GM21423 (cell line): ENCODE data around the gene ECE1.

ENCODE experiments used
- ATAC-seq: cut with Tn5 transposase; IDR thresholded peaks from one replicate; pipeline ENCODE4 v1.9.1; 2021; ENCODE audit warnings: mild to moderate bottlenecking, moderate library complexity; ENCODE audit not compliant: unreplicated experiment

ECE1 gene

GRCh38 chr1:21308847-21309652, 18.8 kb upstream of the ECE1 start:
- no peak for ATAC-seq

DNA sequence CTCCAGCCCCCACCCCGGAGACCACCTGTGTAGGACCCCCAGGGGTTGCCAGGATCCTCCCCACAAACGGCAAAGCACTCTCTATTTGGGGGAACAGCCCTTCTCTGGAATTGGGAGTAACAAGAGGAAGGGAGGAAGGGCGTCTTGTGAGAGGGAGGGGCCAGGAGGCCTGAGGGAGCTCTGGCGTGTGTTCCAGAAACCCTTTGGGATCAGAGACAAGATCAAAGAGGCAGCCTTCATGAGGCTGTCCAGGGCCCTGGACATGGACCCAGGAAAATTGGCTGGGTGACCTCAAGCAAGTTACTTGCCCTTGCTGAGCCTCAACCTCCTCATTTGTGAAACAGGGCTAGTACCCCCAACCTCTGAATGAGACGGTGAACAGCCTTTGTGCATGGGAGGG, 18.1 kb upstream of the ECE1 start:
- no peak for ATAC-seq

DNA sequence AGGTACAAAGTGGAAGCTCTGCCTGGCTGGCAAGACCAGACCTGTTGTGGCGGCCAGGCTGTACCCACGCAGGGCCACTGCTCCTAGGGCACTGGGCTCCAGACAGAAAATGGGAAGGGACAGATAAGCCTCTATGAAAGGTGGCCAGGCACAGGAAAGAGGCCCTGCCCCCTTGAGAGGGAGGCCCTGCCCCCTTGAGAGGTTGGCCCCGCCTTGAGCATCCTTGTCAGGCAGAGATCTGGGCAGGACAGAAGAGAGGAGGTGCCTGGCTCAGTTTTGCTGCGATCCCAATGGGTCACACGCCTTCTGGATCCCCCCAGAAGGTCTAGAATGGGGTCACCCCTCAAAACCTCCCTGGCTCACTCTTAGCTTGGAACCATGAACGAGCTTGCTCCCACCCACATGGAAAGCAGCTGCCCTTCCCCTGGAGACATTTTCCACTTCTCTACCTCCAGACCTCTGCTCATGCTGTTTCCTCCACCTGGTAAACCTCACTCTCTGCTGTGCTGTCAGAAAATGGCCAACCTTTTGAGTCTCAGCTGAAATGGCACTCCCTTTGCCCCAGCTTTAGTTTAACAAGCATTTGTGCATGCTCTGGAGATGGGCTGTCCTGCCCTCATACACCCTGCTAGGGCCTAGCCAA, 17.5 kb upstream of the ECE1 start:
- ATAC-seq, result no peak

- no peak for ATAC-seq
Observed at GRCh38 chr1:21307210-21307609, 16.9 kb upstream of the ECE1 start.

GRCh38 chr1:21305900-21306189, 15.6 kb upstream of the ECE1 start:
- no peak for ATAC-seq

DNA sequence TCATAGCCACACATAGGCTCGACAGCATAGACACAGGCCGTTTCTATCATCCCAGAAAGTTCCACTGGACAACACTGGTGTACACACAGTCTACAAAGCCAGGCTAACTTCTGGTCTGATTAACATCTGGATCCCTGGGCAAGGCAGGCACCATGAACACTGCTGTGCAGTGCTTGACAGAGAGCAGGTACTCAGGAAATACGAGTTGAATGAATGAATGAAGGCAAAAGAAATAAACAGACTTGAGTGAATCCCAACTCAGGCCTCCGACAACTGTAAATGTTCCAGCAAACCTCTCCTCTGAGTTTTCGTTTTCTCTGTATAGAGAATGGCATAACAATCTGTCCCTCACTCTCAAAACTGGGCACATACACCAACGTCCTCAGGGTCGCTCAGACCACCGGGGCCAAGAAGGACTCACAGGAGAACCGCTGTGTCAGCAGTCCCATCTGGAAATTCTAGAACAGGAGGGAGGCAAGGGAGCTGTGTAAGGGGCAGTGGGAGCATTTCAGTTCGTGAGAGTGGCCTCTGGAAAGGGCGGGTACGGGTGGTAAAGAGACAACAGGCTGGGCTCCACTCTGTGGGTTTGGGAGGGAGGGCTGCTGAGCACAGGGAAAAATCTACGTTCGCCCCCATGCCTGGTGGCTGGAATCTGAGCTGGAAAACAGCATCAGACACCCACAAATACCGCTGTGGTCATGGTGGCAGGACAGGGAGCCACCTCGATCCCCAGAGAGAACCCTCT, 15.1 kb upstream of the ECE1 start:
- no peak for ATAC-seq

- no peak for ATAC-seq
Observed at GRCh38 chr1:21304488-21304887, 14.2 kb upstream of the ECE1 start.

- ATAC-seq, result no peak
Observed at GRCh38 chr1:21302747-21303715, 12.8 kb upstream of the ECE1 start.

DNA sequence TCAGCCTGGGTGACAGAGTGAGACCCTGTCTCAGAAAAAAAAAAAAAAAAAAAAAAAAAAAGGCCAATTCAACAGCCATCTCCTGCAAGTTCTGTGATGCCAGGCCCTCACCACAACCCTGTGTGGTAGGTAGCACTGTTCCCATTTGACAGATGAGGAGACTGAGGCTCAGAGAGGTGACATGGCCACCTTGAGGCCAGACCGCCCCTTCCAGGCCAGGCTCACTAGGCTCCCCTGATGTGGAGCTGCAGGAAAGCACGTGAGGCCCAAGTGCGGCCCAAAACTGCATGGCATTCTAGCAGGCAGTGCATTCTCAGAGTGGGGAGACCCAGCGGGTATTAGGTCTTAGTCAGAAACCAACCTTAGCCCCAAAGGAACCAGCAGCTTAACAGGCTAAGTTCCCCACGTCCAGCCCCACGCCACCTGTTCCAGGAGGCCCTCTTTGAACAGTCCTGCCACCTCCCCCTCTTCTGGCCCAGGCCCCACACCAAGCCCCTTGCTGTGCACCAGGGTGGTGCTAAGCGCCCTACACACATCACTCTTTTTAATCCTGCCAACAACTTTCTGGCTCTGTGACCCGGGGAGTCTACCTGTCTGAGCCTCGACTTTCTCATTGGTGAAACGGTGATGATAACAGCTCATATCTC, 11.7 kb upstream of the ECE1 start:
- ATAC-seq, result no peak

- no peak for ATAC-seq
Observed at GRCh38 chr1:21300774-21301173, 10.5 kb upstream of the ECE1 start.

GRCh38 chr1:21299780-21300395, 9.6 kb upstream of the ECE1 start:
- ATAC-seq, result no peak

DNA sequence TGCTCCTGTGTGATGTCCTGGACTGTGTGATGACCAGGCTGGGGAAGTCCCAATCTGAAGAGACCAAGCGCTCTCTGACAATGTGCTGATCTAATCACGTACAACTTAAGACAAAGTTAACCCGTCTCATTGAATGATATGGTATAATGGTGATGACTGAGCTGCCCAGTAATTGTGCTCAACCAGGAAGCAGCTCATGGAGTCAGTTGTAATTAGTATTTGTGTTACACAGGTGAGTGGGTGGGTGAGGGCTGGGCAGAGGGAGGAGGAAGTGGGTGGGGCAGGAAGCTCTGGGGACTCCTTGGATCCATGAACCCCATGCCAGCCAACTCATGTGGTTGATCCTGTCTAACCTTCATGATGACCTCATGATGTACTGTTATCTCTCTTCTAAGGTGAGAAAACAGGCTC, 8.7 kb upstream of the ECE1 start:
- no peak for ATAC-seq

DNA sequence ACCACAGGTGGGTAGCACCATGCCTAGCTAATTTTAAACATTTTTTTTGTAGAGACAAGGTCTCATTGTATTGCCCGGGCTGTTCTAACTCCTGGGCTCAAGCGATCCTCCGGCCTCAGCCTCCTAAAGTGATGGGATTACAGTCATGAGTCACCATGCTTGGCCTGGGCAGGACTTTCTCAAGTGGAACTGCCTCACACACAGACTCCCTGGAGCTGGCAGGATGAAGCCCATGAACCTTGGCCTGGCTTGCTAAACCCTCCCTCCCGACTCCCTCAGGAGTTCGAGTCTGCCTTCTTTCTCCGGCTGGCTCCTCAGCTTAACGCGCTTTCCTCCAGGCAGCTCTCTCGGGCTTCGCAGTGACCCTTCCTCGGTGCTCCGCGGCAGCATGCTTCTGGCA, 7.7 kb upstream of the ECE1 start:
- no peak for ATAC-seq

- no peak for ATAC-seq
Observed at GRCh38 chr1:21296509-21297354, 6.5 kb upstream of the ECE1 start.

DNA sequence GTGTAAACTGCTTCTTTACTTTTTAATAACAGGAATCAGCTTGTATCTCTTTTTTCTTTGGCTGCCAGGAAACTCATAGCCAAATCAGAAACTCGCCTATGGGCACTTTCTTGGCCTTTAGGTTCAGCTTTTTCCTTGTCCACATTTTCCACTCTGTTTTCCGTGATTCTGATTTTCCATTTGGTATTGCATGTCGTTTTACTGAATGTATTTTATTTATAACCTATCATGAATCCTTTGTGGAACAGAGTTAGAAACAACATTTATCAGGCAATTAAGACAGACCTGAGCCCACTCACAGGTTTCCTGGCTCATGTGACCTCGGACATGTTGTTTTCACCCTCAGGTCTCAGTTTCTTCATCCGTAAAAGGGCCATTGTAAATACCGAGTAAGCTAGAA, 5.3 kb upstream of the ECE1 start:
- ATAC-seq, result no peak

DNA sequence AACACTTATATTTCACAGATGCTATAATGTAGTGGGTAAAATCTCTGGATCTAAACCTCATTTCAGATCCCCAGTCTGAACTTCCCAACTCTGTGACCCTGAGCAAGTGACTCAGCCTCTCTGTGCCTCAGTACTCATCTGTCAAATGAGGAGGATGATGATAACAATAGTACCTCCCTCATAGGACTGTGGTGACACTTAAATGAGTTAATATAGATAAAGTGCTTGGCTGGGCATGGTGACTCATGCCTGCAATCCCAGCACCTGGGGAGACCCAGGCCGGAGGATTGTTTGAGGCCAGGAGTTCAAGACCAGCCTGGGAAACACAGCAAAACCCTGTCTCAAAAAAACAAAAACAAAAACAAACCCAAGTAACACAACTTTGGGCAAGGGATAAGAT, 4.7 kb upstream of the ECE1 start:
- ATAC-seq, result no peak

- ATAC-seq, result peak; percentile 46
Observed at GRCh38 chr1:21294266-21294989, 4.2 kb upstream of the ECE1 start.

- ATAC-seq, result peak; percentile 27
Observed at GRCh38 chr1:21293537-21294265, 3.4 kb upstream of the ECE1 start.
